Right lobe of liver (tissue), 6 donors: ENCODE data around the gene PLCL1. TPM values are rescaled to one million over a fixed set of nuclear protein-coding genes. Genes with fewer than 3 reads are reported as not detected.

Experiments used
- ATAC-seq, 4 donors: fragments of 200-7000 bp; cut with Tn5 transposase; one replicate each; pipeline ENCODE4 v1.9.1; 2020; ENCODE audit warnings: mild to moderate bottlenecking in 4 of 4, moderate library complexity in 4 of 4
- DNase-seq, 3 donors: peaks; one replicate each; pipeline ENCODE4 v3.0.0-alpha.2; 2020
- H3K27ac ChIP-seq, 3 donors: fragments of 200-600 bp; one replicate each; pipeline ENCODE4 v1.8.0; 2022
- H3K27me3 ChIP-seq, 2 donors: fragments of 200-600 bp; one replicate each; pipeline ENCODE4 v1.8.0; 2022
- H3K36me3 ChIP-seq, 4 donors: fragments of 200-600 bp; sonication (generic) in 1 of 4; one replicate each; pipeline versions ENCODE4 v1.5.1 to v1.8.0; 2017 to 2022; ENCODE audit warnings: control low read depth in 1 of 4
- H3K4me1 ChIP-seq, 4 donors: fragments of 200-600 bp; sonication (generic) in 1 of 4; one replicate each; pipeline versions ENCODE4 v1.5.1 to v1.8.0; 2017 to 2022; ENCODE audit warnings: control low read depth in 1 of 4
- H3K4me3 ChIP-seq, 3 donors: fragments of 200-600 bp; one replicate each; pipeline ENCODE4 v1.8.0; 2022
- H3K9me3 ChIP-seq, 4 donors: fragments of 200-600 bp; sonication (generic) in 1 of 4; one replicate each; pipeline versions ENCODE4 v1.5.1 to v1.8.0; 2017 to 2022; ENCODE audit warnings: control low read depth in 1 of 4
- POLR2A ChIP-seq: fragments of 450-650 bp; IDR thresholded peaks from one replicate; pipeline ENCODE4 v1.6.1; 2017; ENCODE audit warnings: antibody characterized with exemption, mild to moderate bottlenecking
- WGBS: methylation state at CpG from one replicate; pipeline ENCODE4 v1.1.6; 2018; ENCODE audit warnings: low coverage, low lambda C conversion rate; ENCODE audit not compliant: insufficient coverage; ENCODE audit errors: missing lambda C conversion rate; 5-methylcytosine and 5-hydroxymethylcytosine counted together
- intact Hi-C, 2 donors: fragments of 100-400 bp; cut with DNase I; formaldehyde crosslinking; loops; one replicate each; pipeline versions ENCODE4 v1.11.2 to v1.14.1; 2022
- total RNA-seq, 6 experiments: library from RNA; depleted of rRNA in 2 of 6; stranded (reverse); fragments of >200 nt in 2 of 6; fragmentation: NEBNext Ultra II Directional in 3 of 6; extraction: Animal tissue kit (Norgen Biotek cat#: 25700) in 3 of 6; gene quantifications; one replicate each; pipeline versions ENCODE4 v1.1.0 to v1.2.4, GENCODE V29; 2016 to 2023
- TF ChIP-seq, protein P1 (sequence below), 4 donors: fragments of 200-600 bp in 3 of 4; fragments of 450-650 bp in 1 of 4; IDR thresholded peaks; one replicate each; pipeline versions ENCODE4 v1.5.1 to v1.8.0; 2016 to 2022; ENCODE audit warnings: antibody characterized with exemption in 4 of 4, mild to moderate bottlenecking in 2 of 4
- donor health status: DM: no; HTN: yes; CAD: no.
- donor health status: DM: no; HTN: no; CAD: no.
- donor health status: DM: no; HTN: no; CAD: no.
- donor health status: DM: no; HTN: yes; CAD: no.
- donor health status: DM: no; HTN: yes; CAD: no.

PLCL1 gene
- total RNA-seq, 6 experiments from 2014 or later: 0.12 to 0.37 (median 0.24) TPM

DNA sequence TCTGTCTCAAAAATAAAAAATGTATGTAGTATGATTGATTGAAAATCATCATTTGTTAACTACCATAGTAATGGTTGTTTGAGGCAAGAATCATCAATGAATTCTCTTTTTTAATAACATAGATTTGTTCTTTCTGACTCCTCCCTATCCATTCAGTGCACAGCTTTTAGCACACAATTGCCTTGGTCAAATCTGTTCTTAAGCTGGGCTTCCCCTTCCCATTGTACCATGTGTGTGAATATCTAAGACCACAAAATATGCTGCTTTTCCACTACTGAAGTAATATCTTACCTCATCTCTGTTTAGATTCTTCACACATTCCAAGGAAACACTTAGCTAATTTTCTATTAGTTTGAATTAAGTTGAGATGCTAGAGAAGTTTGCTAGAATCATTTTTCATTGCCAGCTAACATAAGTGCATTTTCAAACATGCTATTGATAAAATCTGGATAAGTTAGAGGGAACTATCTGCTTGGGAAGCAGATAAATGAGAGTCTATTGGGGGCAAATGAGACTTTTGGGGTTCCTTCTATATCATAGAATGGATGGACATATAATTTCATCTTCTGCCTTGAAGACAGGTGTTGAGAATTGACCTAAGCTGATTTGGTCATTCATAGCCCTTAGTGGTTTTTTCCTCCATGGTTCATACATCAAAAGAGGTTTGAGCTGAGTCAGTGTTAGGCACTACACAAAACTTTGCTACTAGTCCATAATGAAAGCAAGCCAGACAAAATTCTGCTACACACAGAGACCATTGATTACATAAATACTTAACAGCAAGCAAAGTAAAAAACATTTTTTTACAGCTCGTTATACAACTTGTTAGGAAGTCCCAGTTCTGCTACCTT lies 231.9 kb downstream of the PLCL1 start:
- DNase-seq (no peak), ATAC-seq (no peak)
- Histone ChIP-seq H3K4me1 (no peaks in the 10 kb centered on the region), H3K27me3 (no peaks in the 10 kb centered on the region), H3K4me3 (no peak overlapping the region), H3K36me3 (no peaks in the 10 kb centered on the region), H3K27ac (no peak overlapping the region), H3K9me3 (no peaks in the 10 kb centered on the region)
- 0% methylated on average over 1 of the region's 1 CpG for WGBS
- intact Hi-C loops: no loop called here
- TF ChIP-seq, protein P1, sequence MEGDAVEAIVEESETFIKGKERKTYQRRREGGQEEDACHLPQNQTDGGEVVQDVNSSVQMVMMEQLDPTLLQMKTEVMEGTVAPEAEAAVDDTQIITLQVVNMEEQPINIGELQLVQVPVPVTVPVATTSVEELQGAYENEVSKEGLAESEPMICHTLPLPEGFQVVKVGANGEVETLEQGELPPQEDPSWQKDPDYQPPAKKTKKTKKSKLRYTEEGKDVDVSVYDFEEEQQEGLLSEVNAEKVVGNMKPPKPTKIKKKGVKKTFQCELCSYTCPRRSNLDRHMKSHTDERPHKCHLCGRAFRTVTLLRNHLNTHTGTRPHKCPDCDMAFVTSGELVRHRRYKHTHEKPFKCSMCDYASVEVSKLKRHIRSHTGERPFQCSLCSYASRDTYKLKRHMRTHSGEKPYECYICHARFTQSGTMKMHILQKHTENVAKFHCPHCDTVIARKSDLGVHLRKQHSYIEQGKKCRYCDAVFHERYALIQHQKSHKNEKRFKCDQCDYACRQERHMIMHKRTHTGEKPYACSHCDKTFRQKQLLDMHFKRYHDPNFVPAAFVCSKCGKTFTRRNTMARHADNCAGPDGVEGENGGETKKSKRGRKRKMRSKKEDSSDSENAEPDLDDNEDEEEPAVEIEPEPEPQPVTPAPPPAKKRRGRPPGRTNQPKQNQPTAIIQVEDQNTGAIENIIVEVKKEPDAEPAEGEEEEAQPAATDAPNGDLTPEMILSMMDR (IDR thresholded peaks at IDR 0.05): no peak
- no peak for TF ChIP-seq POLR2A

DNA sequence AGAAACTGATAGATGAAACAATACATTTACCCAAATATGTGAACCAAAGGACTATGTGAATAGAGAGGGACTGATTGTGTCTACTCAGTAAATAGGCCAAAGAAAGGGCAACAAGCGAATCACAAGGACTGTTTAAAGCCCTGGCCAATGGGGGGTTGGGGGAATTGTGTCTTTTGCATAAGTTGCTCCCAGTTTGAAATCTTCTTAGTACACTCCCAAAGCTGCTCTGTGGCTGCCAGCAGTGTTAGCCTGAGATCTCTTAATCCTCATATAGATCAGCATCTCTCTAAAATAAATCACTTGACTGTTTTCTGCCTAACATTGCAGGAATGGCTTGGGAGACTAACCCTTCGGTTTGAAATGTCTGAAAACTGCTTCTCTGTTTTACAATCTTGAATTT lies 236.4 kb downstream of the PLCL1 start:
- no peaks in the 10 kb centered on the region for H3K36me3 ChIP-seq
- TF ChIP-seq, protein P1 (IDR thresholded peaks at IDR 0.05): no peak
- TF ChIP-seq POLR2A: no peak
- intact Hi-C loops: no loop called here
- no peak overlapping the region for H3K27ac ChIP-seq
- no peak overlapping the region for H3K4me3 ChIP-seq
- no peaks in the 10 kb centered on the region for H3K4me1 ChIP-seq
- H3K27me3 ChIP-seq: no peaks in the 10 kb centered on the region
- no peaks in the 10 kb centered on the region for H3K9me3 ChIP-seq
- ATAC-seq: no peak
- WGBS: 28% methylated on average over 2 of the region's 2 CpGs
- no peak for DNase-seq

DNA sequence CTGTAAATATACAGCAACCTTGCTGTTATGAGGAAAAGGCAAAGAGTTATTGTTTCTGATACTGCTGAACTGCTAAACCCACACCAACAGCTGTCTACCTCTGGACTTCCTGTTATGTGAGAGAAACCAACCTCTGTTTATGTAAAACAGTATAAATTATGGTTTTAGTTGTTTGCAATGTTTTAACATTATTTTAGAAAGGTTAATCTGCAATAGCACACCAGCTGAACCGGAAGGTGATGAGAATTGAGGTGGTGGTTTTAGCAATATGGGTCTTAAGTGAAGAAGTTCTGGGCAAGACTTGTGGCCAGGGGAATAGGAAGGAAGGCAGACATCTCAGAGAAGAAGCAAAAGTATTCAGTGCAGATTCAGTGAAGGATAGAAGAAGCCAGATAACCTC lies 237.8 kb downstream of the PLCL1 start:
- ATAC-seq (no peak), DNase-seq (no peak)
- no peak for TF ChIP-seq POLR2A
- TF ChIP-seq, protein P1 (IDR thresholded peaks at IDR 0.05): no peak
- Histone ChIP-seq H3K27me3 (no peaks in the 10 kb centered on the region), H3K4me1 (no peaks in the 10 kb centered on the region), H3K4me3 (no peak overlapping the region), H3K9me3 (no peaks in the 10 kb centered on the region), H3K36me3 (no peaks in the 10 kb centered on the region), H3K27ac (no peak overlapping the region)
- 0% methylated on average over 1 of the region's 1 CpG for WGBS
- intact Hi-C loops: no loop called here

DNA sequence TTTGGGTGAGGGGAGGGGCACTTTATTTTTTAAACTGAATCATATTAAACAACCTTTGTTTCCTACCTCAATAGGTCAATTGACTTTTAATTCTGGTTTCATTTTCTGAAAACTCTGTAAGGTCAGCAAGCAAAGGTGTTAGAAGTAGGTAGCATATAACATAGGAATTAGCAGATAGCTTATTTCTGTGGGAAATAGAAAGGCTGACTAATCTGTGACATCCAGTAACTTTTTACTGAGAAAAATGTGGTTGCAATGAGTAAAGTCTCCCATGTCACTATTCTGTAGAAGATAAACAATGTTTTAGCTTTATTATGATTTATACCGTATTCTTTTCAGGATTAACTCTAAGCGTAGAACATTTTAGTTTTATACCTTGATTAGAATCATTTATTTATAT lies 240.4 kb downstream of the PLCL1 start:
- Histone ChIP-seq H3K27me3 (no peaks in the 10 kb centered on the region), H3K36me3 (no peaks in the 10 kb centered on the region), H3K4me3 (no peak overlapping the region), H3K27ac (no peak overlapping the region), H3K4me1 (no peaks in the 10 kb centered on the region), H3K9me3 (no peaks in the 10 kb centered on the region)
- 65% methylated on average over 2 of the region's 2 CpGs for WGBS
- TF ChIP-seq, protein P1 (IDR thresholded peaks at IDR 0.05): no peak
- TF ChIP-seq POLR2A: no peak
- intact Hi-C loops: no loop called here
- no peak for DNase-seq
- ATAC-seq: no peak
